Activated CD4-positive, alpha-beta T cell treated with anti-CD3 and anti-CD28 coated beads, Interleukin-2, amount 50 U/mL, for 24 hours (primary cell): ENCODE measurements around the gene HIVEP3.

Experiments used
- DNase-seq, 2 donors: peaks; one replicate each; pipeline ENCODE4 v3.0.0-alpha.2; 2020; ENCODE audit warnings: low read depth in 1 of 2, low spot score in 1 of 2

Gene HIVEP3

GRCh38 chr1:41766041-41766440 is 152.7 kb downstream of the HIVEP3 start:
- DNase-seq: no peak

- DNase-seq: no peak
These were observed 153.6 kb downstream of the HIVEP3 start for GRCh38 chr1:41765152-41765551.

- no peak for DNase-seq
These were observed 154.1 kb downstream of the HIVEP3 start for GRCh38 chr1:41764656-41765055.

- DNase-seq: no peak
These were observed 155.9 kb downstream of the HIVEP3 start for GRCh38 chr1:41762777-41763176.

- DNase-seq: no peak
These were observed 156.5 kb downstream of the HIVEP3 start for GRCh38 chr1:41762251-41762650.

GRCh38 chr1:41758904-41759548 is 159.7 kb downstream of the HIVEP3 start:
- no peak for DNase-seq

- no peak for DNase-seq
These were observed 160.2 kb downstream of the HIVEP3 start for GRCh38 chr1:41758500-41758899.

- DNase-seq: no peak
These were observed 164.2 kb downstream of the HIVEP3 start for GRCh38 chr1:41754540-41754939.

GRCh38 chr1:41752514-41753170 is 166.1 kb downstream of the HIVEP3 start:
- DNase-seq: no peak

- no peak for DNase-seq
These were observed 166.8 kb downstream of the HIVEP3 start for GRCh38 chr1:41751804-41752513.

- no peak for DNase-seq
These were observed 168.6 kb downstream of the HIVEP3 start for GRCh38 chr1:41749991-41750745.

GRCh38 chr1:41745022-41745421 is 173.7 kb downstream of the HIVEP3 start:
- DNase-seq: no peak

GRCh38 chr1:41743366-41743765 is 175.4 kb downstream of the HIVEP3 start:
- DNase-seq: no peak

- DNase-seq: no peak
These were observed 176.5 kb downstream of the HIVEP3 start for GRCh38 chr1:41742219-41742618.

GRCh38 chr1:41741244-41741643 is 177.5 kb downstream of the HIVEP3 start:
- DNase-seq: peak in 1 of 2 donors; percentile 55

- no peak for DNase-seq
These were observed 178.0 kb downstream of the HIVEP3 start for GRCh38 chr1:41740630-41741239.

GRCh38 chr1:41740058-41740457 is 178.7 kb downstream of the HIVEP3 start:
- DNase-seq: no peak

GRCh38 chr1:41739061-41739955 is 179.4 kb downstream of the HIVEP3 start:
- peak; percentile 74 to 86 for DNase-seq

- no peak for DNase-seq
These were observed 180.2 kb downstream of the HIVEP3 start for GRCh38 chr1:41738475-41738874.

GRCh38 chr1:41738006-41738405 is 180.7 kb downstream of the HIVEP3 start:
- DNase-seq: no peak
